ENCODE results near the gene DCTN3.
A peak's percentile ranks its signal among the peaks of the same experiment; 100 is the strongest.

The DCTN3 gene

GRCh38 chr9:34623374-34624235 is 3.3 kb upstream of the DCTN3 start:
- no peak for DNase-seq (ENCODE audit: low spot score)

GRCh38 chr9:34615132-34615531 is 5.2 kb downstream of the DCTN3 start:
- DNase-seq (ENCODE audit: low spot score) = no peak

- DNase-seq (ENCODE audit: low spot score) = peak; percentile 74
These were observed 7.4 kb downstream of the DCTN3 start for GRCh38 chr9:34612788-34613390.

- peak; percentile 86 for DNase-seq (ENCODE audit: low spot score)
These were observed 8.2 kb downstream of the DCTN3 start, which contains the start of gene RPP25L for GRCh38 chr9:34611811-34612787. RPP25L (minus strand) TSS chr9:34612097; CDS start chr9:34611296, 801 bp downstream.

GRCh38 chr9:34611251-34611810 is 9.0 kb downstream of the DCTN3 start:
- DNase-seq (ENCODE audit: low spot score) = no peak

- no peak for DNase-seq (ENCODE audit: low spot score)
These were observed 9.7 kb downstream of the DCTN3 start for GRCh38 chr9:34610434-34611206.

GRCh38 chr9:34607331-34607730 is 13.0 kb downstream of the DCTN3 start:
- DNase-seq (ENCODE audit: low spot score) = no peak

GRCh38 chr9:34606905-34607304 is 13.4 kb downstream of the DCTN3 start:
- no peak for DNase-seq (ENCODE audit: low spot score)

GRCh38 chr9:34606190-34606589 is 14.1 kb downstream of the DCTN3 start:
- no peak for DNase-seq (ENCODE audit: low spot score)

GRCh38 chr9:34603610-34604231 is 16.6 kb downstream of the DCTN3 start:
- DNase-seq (ENCODE audit: low spot score) = peak; percentile 72

GRCh38 chr9:34601937-34602573 is 18.2 kb downstream of the DCTN3 start:
- no peak for DNase-seq (ENCODE audit: low spot score)

- peak; percentile 27 for DNase-seq (ENCODE audit: low spot score)
These were observed 19.4 kb downstream of the DCTN3 start for GRCh38 chr9:34600908-34601307.

GRCh38 chr9:34599546-34599945 is 20.7 kb downstream of the DCTN3 start:
- no peak for DNase-seq (ENCODE audit: low spot score)

- DNase-seq (ENCODE audit: low spot score) = no peak
These were observed 26.1 kb downstream of the DCTN3 start for GRCh38 chr9:34594177-34594576.

GRCh38 chr9:34592895-34593601 is 27.2 kb downstream of the DCTN3 start:
- DNase-seq (ENCODE audit: low spot score) = no peak

GRCh38 chr9:34591917-34592866 is 28.1 kb downstream of the DCTN3 start:
- DNase-seq (ENCODE audit: low spot score) = no peak

- peak; percentile 76 for DNase-seq (ENCODE audit: low spot score)
These were observed 28.9 kb downstream of the DCTN3 start for GRCh38 chr9:34591248-34591916.

Measured in kidney tubule cell (primary cell).